CD4-positive, alpha-beta T cell treated with Interleukin-2 at 100 ng/mL for 4 hours (primary cell): ENCODE measurements around the gene GPR87.

ENCODE experiments used
- DNase-seq: peaks from one replicate; pipeline ENCODE4 v3.0.0-alpha.2; 2020; ENCODE audit warnings: low spot score

GPR87 gene

DNA sequence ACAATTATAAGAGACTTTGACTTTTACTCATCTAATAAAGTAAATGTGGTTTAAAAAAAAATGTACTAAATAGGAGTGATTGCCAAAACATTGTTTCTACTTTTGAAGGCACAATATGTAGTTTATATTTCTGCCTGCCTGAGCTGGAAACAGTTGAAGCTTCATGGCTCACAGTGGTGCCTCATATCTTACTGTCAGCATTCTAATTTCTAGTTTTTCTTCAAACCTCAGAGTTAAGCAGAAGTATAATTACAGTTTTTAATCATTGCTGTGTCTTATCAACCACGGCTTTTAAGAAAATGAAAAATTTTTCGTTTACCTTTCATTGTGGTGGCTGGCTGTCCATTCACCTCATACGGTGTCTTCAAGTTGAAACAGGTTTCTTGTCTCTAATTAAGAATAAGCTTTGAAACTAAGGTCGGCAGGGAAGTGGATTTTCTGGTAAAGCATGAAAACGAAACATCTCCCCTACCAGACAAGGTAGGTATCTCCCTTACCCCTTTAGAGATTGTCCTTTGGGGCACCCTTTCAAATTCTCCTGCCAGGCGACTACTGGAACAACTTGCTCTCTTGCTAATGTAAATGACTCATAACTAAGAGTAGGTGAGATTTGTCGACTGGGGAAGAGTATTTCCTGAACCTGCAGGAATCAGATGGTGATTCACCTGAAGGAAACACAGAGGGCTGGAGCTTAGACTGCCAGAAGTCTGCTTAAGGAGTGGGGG, at the start of gene GPR87:
GPR87 (minus strand) TSS at position 554 of the 725 bp plus-strand sequence. CDS start 16,720 bp downstream, outside the sequence.
- peak; percentile 10 for DNase-seq

DNA sequence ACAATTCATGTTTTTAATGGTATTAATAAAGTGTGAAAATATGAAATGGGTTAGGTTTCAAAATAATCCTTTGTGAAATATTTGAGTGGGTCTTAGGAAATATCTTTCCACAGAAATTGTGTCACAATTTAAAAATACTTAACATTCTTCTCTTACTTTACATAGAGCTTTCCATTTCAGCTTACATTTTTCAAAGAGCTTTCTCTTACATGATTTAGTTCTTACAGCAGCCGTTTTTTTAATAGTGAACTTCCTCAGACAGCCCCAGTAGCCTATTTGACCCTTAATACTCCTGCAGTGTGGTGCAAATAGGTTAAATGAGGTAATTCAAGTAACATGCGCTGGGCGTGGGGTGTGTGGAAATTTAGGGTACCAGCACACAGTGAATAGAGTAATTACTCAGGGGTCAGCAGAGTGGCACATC, 46.1 kb upstream of the GPR87 start:
- DNase-seq: no peak

- no peak for DNase-seq
These were observed 40.8 kb upstream of the GPR87 start for GRCh38 chr3:151357463-151357850.

DNA sequence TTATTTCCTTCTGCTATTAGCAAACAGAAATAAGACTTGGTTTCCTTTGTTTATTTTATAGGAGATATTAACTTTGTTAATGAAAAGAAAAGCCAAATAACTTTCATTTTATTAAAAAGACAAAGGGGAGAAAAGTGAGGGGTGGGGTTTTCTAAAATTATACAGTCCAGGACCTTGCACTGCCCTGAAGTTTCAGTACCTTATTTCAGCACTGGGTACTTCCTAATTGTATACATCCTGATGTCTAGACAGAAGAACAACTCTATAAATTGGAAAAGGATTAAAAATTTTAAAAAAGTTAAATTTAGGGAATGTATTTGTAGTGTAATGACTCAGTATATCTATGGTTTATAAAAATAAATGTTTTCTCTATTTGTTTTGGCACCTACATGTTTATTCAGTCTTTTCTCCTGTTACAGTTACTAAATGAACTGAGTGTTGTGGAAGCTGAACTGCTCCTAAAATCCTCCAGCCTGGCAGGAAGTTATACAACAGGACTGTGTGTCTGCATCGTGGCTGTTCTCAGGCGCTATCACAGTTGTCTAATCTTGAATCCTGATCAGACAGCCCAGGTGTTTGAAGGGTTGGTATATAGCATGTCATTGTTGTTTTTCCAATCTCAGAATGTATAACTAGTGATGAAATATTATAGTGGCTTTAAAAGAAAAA, 40.3 kb upstream of the GPR87 start:
- DNase-seq: no peak

- no peak for DNase-seq
These were observed 35.0 kb upstream of the GPR87 start for GRCh38 chr3:151351648-151352047.

GRCh38 chr3:151351219-151351618, 34.6 kb upstream of the GPR87 start:
- no peak for DNase-seq

DNA sequence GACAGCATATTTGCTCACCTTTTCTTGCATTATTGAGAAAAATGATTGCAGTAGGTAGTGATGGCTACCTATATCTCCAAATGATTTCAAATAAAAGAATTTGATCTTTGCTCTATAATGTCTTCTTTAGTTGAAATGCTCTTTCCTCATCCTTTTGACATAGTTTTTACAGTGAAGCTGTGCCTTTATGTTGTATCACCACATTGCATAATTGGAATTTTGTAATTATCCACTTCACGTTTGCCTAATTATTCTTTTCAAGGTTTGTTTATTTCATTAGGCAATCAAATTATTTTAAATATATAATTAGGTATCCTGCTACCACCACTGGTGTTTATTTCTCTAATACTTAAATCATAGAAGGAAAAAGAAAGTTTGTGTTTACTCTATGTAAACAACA, 34.0 kb upstream of the GPR87 start:
- no peak for DNase-seq

DNA sequence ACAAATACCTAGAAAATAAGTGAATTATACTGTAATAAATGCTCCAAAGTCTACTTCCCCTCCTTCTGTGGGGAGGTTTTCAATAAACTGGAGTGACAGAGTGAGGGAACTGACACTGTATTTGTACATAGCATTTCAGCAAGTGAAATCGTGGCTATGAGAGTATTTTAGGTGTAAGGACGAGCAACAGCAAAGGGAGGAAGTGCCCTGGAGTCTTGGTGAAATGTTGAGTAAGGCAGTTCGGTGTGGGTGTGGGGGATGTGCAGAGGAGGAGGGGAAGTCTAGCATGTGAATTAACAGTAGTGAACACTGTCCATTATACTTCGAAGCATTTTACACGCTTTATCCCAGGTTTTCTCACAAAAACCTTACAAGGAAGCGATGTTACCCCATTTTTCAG, 30.8 kb upstream of the GPR87 start:
- no peak for DNase-seq

GRCh38 chr3:151346292-151346691, 29.7 kb upstream of the GPR87 start:
- no peak for DNase-seq

GRCh38 chr3:151345859-151346258, 29.2 kb upstream of the GPR87 start:
- no peak for DNase-seq

DNA sequence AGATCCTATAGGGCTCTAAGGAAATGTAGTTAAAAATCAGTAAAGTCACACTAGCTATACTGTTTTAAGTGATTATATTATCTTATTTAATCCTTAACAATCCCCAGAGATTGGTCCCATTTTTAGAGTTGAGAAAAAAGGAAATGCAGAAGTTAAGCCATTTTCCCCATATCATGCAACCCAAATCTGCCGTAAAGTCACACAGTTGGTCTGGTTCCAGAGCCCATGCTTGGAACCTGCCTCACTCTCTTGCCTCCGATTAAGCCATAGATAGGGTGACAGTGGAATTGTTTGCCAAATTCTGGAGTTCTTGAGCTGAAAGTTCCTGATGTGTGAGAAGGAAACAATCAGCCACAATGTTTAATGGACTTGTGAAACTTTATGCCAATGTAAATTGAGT, 15.1 kb upstream of the GPR87 start:
- no peak for DNase-seq

GRCh38 chr3:151330899-151331298, 14.3 kb upstream of the GPR87 start:
- no peak for DNase-seq

DNA sequence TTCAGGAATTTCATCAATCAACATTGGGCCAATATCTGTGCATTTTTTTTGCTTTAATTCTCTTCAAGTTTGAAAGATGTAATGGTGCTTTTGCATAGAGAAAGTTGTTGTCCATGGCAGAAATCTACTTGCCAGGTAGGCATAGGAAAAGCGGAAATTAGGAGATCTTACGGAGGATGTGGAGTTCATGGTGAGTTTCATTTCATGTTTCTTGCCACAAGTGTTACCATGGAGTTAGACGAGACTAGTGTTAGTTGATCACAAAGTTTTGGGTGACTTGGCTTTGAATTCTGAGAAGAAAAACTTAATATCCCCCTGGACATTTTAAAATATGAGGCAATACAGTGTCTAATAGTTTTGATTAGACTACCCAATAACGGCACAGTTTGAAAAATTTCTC, 13.8 kb upstream of the GPR87 start:
- no peak for DNase-seq

- DNase-seq: no peak
These were observed 12.7 kb upstream of the GPR87 start, which contains the start of gene P2RY13 for GRCh38 chr3:151329363-151329762. P2RY13 (minus strand) TSS chr3:151329549; CDS start chr3:151329528, 21 bp downstream.

DNA sequence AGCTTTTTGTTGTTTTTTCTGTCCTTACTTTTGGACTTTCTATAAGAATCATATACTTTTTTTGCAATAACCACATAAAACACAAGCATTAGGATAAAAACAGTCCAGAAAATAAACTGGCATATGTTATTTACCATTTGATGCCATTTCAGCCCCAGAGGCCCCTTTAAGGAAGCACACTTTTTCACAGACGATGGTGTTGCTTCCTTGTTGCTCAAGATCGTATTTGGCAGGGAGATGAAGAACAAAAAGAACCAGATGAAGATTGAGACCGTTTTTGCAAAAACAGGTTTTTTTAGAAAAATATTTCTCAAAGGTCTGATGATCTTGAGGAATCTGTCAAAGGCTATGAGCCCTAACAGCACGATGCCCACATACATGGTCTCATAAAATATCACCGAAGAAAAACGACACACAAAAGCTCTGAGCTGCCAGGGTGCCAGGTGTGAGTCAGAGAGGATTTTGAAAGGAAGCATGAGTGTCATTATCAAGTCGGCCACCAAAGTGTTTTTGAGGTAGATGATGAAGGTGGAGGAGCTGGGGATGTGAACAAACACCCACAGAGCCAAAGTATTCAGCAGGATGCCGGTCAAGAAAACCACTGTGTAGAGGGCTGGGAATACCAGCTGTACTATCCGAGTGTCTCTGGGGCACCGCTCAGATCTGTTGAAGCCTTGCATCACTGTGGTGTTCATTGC, 11.8 kb upstream of the GPR87 start:
- peak; percentile 37 for DNase-seq

GRCh38 chr3:151327571-151328198, 11.1 kb upstream of the GPR87 start:
- DNase-seq: no peak

DNA sequence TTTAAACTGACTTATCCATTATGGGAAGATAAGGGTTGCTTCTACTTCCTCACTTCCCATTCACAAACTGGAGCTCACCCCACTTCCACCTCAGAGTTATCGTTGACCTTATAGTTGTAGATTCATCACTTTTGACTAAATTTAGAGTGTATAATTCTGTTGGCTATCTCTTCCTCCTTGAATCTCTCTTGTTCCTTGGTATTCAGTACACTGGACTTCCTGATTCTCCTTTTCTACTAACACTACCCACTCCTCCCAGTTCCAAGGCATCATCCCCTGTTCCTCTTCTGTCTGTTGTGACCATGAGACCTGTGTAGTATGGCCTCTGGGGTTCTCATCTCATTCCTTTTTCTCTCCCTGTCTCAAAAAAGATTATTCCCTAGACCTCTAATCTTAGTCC, 5.9 kb upstream of the GPR87 start:
- DNase-seq: no peak

DNA sequence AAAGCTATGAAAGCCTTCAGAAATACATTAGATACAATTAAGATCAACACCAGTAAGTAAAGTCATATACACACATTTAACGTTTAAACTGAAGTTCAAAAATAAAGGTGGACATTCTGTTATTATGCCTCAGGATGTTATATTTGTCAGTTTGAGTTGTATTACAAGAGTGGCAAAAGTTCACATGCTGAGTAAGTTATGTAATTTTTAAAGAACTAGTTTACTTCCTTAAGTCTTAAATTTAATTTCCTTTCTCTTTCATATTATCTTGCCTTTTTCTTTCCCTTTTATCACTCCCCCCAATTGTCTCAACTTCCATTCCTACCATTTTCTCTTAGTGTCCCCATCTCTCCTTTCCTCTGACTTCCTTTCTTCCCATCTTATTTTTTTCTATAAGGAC, 4.9 kb upstream of the GPR87 start:
- DNase-seq: no peak

- DNase-seq: no peak
These were observed 3.5 kb upstream of the GPR87 start for GRCh38 chr3:151320131-151320530.

- DNase-seq: no peak
These were observed 3.0 kb upstream of the GPR87 start for GRCh38 chr3:151319628-151320027.

DNA sequence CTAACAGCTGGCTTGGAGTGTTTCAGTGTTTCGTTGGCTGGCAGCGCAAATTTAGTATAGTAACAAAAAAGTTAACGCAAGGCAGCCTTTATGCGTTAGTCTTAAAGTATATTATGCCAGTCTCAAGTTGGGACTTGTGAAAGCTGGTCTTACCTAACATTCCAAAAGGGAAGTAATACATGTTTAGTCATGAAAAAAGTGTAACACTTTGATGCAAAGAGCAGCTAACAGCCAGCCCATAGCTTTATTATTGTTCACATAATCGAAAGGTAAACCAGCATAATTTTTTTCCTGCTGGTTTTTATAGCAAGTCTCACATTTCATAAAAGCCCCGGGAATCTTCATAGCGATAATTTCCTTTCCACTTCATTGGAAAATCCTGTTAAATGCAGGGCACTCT, 2.4 kb upstream of the GPR87 start:
- DNase-seq: no peak

DNA sequence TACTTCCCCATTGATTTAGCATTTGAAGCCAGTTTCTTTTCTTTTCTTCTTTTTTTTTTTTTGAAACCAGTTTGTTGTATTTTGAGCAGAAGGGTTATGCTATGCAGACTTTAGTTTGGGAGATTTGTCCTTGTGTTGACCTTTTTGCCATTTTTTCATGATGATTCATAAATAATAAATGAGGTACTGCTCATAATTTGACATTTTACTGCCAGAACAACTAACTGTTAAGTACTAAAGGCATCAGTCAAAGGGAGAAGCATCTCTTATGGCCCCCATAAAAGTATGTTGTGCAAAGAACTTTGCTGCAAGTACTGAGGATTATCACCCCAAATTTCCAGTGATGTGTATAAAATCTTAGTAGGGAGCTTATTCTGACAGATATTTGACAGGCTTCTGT, 1.7 kb upstream of the GPR87 start:
- DNase-seq: no peak

- DNase-seq: no peak
These were observed 774 bp downstream of the GPR87 start for GRCh38 chr3:151315846-151316245.
